ENCODE measurements around the gene ITIH4.

Gene ITIH4

GRCh38 chr3:52873433-52874159 is 43.1 kb upstream of the ITIH4 start:
- no peak for DNase-seq (ENCODE audit: low spot score)
- TF ChIP-seq CTCF (IDR thresholded peaks at IDR 0.05; ENCODE audit: extremely low read depth, missing control alignments): no peak

GRCh38 chr3:52872245-52872644 is 41.8 kb upstream of the ITIH4 start:
- no peak for TF ChIP-seq CTCF (IDR thresholded peaks at IDR 0.05; ENCODE audit: extremely low read depth, missing control alignments)
- no peak for DNase-seq (ENCODE audit: low spot score)

GRCh38 chr3:52871761-52872160 is 41.3 kb upstream of the ITIH4 start:
- no peak for TF ChIP-seq CTCF (IDR thresholded peaks at IDR 0.05; ENCODE audit: extremely low read depth, missing control alignments)
- DNase-seq (ENCODE audit: low spot score): no peak

- DNase-seq (ENCODE audit: low spot score): no peak
- no peak for TF ChIP-seq CTCF (IDR thresholded peaks at IDR 0.05; ENCODE audit: extremely low read depth, missing control alignments)
These were observed 40.0 kb upstream of the ITIH4 start for GRCh38 chr3:52870471-52870870.

GRCh38 chr3:52866427-52866826 is 36.0 kb upstream of the ITIH4 start:
- no peak for DNase-seq (ENCODE audit: low spot score)
- no peak for TF ChIP-seq CTCF (IDR thresholded peaks at IDR 0.05; ENCODE audit: extremely low read depth, missing control alignments)

- no peak for TF ChIP-seq CTCF (IDR thresholded peaks at IDR 0.05; ENCODE audit: extremely low read depth, missing control alignments)
- DNase-seq (ENCODE audit: low spot score): no peak
These were observed 35.5 kb upstream of the ITIH4 start for GRCh38 chr3:52865994-52866393.

GRCh38 chr3:52860424-52860768 is 29.9 kb upstream of the ITIH4 start:
- no peak for TF ChIP-seq CTCF (IDR thresholded peaks at IDR 0.05; ENCODE audit: extremely low read depth, missing control alignments)
- no peak for DNase-seq (ENCODE audit: low spot score)
